HG02973 (cell line): ENCODE data around the gene MYBPC2.
A peak's percentile ranks its signal among the peaks of the same experiment; 100 is the strongest.

Experiments used
- ATAC-seq: cut with Tn5 transposase; IDR thresholded peaks from one replicate; pipeline ENCODE4 v1.9.1; 2021; ENCODE audit warnings: moderate library complexity; ENCODE audit not compliant: unreplicated experiment

The MYBPC2 gene

GRCh38 chr19:50409347-50409746 lies 23.3 kb upstream of the MYBPC2 start:
- no peak for ATAC-seq

DNA sequence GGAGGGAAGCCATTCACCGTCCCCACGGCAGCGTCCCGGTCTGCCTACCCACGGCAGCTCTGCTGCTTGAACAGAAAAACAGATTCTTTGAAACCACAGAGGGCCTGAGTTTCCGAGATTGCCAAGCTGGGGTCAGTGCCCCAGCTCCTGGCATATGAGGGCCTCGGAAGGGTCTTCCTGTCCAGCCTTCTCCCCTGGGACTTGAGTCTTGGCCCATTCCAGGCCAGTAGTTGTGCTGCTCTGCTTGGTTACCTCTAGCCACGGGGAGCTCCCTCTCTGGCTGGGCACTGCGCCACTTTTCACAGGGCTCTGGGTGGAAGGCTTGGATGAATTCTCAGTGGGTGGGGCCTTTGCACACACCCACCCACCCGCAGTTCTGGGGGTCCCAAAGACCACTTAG lies 22.6 kb upstream of the MYBPC2 start:
- ATAC-seq = no peak

DNA sequence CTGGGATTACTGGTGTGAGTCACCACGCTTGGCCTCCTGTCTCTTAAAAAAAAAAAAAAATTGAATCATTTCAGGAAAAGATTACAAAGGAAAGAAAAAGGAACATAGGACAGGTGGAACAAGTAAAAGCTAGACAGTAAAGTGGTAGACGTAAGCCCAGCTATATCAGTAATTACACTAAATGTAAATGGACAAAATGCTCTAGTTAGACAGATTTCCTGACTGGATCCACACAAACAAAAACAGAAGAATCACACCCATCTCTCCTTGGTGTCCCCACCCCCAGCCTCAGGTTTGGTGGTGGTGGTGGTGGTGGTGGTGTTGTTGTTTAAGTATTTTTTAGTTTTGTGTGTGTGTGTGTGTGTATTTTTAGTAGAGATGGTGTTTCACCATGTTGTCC lies 20.3 kb upstream of the MYBPC2 start:
- no peak for ATAC-seq

- no peak for ATAC-seq
Measured at GRCh38 chr19:50413096-50413495, 19.6 kb upstream of the MYBPC2 start.

DNA sequence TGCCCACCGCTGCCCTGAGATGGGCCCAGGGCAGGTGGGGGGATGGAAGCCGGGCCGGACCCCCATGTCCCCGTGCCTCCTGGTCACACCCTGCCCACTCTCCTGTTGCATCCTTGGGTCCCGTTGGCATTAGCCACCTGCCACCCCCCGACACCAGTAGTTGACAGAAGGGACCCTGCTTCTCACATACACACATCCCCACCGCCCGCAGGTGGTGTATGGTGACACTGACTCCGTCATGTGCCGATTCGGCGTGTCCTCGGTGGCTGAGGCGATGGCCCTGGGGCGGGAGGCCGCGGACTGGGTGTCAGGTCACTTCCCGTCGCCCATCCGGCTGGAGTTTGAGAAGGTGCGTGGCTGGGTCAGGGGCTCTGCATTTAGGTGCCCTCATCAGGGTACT lies 19.2 kb upstream of the MYBPC2 start:
- no peak for ATAC-seq

GRCh38 chr19:50414864-50415660 lies 17.6 kb upstream of the MYBPC2 start:
- peak; percentile 12 for ATAC-seq

DNA sequence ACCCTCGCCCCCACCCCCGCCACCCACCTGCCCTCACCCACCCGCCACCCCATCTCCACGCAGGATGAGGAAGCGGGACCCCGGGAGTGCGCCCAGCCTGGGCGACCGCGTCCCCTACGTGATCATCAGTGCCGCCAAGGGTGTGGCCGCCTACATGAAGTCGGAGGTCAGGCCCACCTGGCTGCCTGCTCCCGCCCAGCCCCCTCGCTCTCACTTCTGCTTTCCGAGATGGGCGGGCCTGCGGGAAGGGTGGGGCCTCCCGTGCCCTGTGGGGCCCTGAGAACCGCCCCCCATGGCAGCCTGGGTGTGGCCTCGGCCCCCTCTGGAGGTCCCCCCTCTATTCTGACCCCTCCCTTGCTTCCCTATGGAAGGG lies 17.0 kb upstream of the MYBPC2 start:
- ATAC-seq = peak; percentile 47

GRCh38 chr19:50416034-50416977 lies 16.4 kb upstream of the MYBPC2 start:
- no peak for ATAC-seq

- no peak for ATAC-seq
Measured at GRCh38 chr19:50417111-50418081, 15.3 kb upstream of the MYBPC2 start.

- no peak for ATAC-seq
Measured at GRCh38 chr19:50418176-50419021, 14.3 kb upstream of the MYBPC2 start, which contains the start of gene SPIB. Gene SPIB (plus strand): TSS chr19:50418938. CDS start chr19:50418963, 25 bp downstream.

DNA sequence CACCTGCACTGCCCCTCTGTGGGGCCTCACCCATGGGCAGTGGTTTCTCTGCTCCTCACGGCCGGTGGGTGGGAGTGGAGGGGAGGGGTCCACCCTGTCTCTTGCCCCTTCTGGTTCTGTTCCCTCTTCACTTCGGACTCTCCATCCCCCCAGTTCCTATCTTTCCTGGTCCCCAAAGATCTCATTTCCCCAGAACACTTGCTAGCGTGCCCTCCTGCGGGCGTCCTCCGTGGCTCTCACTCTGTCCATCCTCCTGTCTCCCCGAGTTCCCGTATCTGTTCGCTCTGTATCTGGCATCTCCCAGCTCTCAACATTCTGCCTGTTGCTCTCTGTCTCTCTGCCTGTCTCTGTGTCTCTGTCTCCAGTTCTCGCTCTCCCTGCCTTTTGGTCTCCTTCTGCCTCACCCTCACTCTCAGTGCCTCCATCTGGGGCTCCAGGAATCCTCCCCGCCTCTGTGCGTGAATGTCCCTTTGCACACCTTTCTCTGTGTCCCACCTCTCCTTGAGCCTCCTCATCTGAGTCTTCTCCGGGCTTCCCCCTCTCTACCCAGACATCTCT lies 13.6 kb upstream of the MYBPC2 start:
- no peak for ATAC-seq

DNA sequence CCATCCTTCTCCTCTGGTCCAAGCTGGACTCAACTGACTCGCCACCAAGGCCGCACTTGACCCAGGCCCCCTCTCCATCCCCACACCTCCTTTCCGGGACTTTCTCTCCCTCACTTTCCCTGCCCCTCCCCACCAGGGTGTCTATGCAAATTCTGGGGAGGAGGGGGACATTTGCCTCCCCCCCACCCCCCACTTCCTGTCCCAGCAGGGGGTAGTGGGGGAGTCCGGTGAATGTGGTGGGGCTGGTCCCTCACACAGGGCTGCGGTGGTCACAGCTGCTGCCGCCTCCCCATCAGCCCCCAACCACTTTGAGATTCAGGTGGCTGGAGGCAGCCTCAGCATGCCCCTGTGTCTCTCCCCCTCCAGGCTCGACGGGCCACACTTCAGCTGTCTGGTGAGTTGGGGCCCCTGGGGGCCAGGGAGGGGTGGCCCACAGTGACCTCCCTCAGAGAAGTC lies 13.1 kb upstream of the MYBPC2 start:
- ATAC-seq = no peak

- no peak for ATAC-seq
Measured at GRCh38 chr19:50420127-50420526, 12.6 kb upstream of the MYBPC2 start.

DNA sequence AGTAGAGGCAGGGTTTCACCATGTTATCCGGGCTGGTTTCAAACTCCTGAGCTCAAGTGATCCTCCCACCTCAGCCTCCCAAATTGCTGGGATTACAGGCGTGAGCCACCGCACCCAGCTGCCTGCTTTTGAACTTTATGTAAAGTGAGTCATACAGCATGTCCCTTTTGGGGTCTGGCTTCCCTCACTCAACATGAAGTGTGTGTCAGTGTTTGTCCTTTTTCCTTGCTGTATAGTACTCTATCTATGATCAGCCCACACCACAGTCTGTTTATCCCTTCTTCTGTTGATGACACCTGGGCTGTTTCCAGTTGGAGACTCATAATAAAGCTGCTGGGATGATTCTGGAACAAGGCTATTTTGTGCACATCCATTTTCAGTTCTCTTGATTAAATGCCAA lies 11.9 kb upstream of the MYBPC2 start:
- ATAC-seq = no peak

GRCh38 chr19:50422397-50423278 lies 10.1 kb upstream of the MYBPC2 start:
- ATAC-seq = no peak

- no peak for ATAC-seq
Measured at GRCh38 chr19:50423279-50424113, 9.2 kb upstream of the MYBPC2 start.

DNA sequence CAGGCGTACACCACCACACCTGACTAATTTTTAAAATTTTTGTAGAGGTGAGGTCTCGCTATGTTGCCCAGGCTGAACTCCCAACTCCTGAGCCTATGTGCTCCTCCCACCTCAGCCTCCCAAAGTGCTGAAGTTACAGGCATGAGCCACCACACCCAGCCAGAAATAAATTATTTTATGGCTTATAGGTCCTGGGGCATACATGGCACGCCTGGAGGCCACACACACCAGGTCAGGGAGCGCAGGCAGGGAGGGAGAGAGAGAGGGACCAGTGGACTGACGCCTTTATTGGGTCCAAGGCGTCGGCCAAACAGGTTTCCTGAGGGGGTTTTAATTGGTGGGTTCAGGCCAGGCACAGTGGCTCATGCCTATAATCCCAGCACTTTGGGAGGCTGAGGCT lies 7.1 kb upstream of the MYBPC2 start:
- no peak for ATAC-seq
